HUES6 (cell line): ENCODE measurements around the gene SLC39A12.

Experiments
- H3K27ac ChIP-seq: 2 replicates; pipeline ENCODE4 v1.7.0; 2013; ENCODE audit warnings: low read depth, mild to moderate bottlenecking, low read length, inconsistent platforms
- H3K27me3 ChIP-seq: 2 replicates; pipeline ENCODE4 v1.6.1; 2013; ENCODE audit warnings: low read length; ENCODE audit not compliant: control insufficient read depth, insufficient read depth
- H3K36me3 ChIP-seq: 2 replicates; pipeline ENCODE4 v1.6.1; 2013; ENCODE audit warnings: low read length; ENCODE audit not compliant: control insufficient read depth, insufficient read depth
- H3K4me1 ChIP-seq: 2 replicates; pipeline ENCODE4 v1.6.1; 2013; ENCODE audit warnings: low read length; ENCODE audit not compliant: control insufficient read depth, insufficient read depth
- H3K4me3 ChIP-seq: 2 replicates; pipeline ENCODE4 v1.5.1; 2013; ENCODE audit warnings: low read depth, low read length
- H3K9ac ChIP-seq: one replicate; pipeline ENCODE4 v1.6.1; 2013; ENCODE audit warnings: mild to moderate bottlenecking, low read length
- H3K9me3 ChIP-seq: 2 replicates; pipeline ENCODE4 v1.6.1; 2013; ENCODE audit warnings: low read depth, low read length; ENCODE audit not compliant: control insufficient read depth, insufficient read depth

The SLC39A12 gene

GRCh38 chr10:17961551-17962422 is 10.1 kb downstream of the SLC39A12 start:
- Histone ChIP-seq H3K9ac (no peak overlapping the region), H3K27me3 (no peaks in the 10 kb centered on the region), H3K9me3 (peaks cover 9% of the 10 kb centered on the region), H3K4me3 (no peak overlapping the region), H3K27ac (no peak overlapping the region), H3K36me3 (no peaks in the 10 kb centered on the region), H3K4me1 (no peaks in the 10 kb centered on the region)

GRCh38 chr10:17963431-17963830 is 11.7 kb downstream of the SLC39A12 start:
- H3K9me3 ChIP-seq = peaks cover 9% of the 10 kb centered on the region
- H3K4me3 ChIP-seq = no peak overlapping the region
- no peak overlapping the region for H3K9ac ChIP-seq
- no peaks in the 10 kb centered on the region for H3K27me3 ChIP-seq
- no peaks in the 10 kb centered on the region for H3K4me1 ChIP-seq
- no peak overlapping the region for H3K27ac ChIP-seq
- no peaks in the 10 kb centered on the region for H3K36me3 ChIP-seq

- H3K36me3 ChIP-seq = no peaks in the 10 kb centered on the region
- H3K4me1 ChIP-seq = no peaks in the 10 kb centered on the region
- H3K27ac ChIP-seq = no peak overlapping the region
- no peaks in the 10 kb centered on the region for H3K27me3 ChIP-seq
- no peaks in the 10 kb centered on the region for H3K9me3 ChIP-seq
- H3K4me3 ChIP-seq = no peak overlapping the region
- H3K9ac ChIP-seq = no peak overlapping the region
Observed at GRCh38 chr10:17965649-17966235, 14.0 kb downstream of the SLC39A12 start.

DNA sequence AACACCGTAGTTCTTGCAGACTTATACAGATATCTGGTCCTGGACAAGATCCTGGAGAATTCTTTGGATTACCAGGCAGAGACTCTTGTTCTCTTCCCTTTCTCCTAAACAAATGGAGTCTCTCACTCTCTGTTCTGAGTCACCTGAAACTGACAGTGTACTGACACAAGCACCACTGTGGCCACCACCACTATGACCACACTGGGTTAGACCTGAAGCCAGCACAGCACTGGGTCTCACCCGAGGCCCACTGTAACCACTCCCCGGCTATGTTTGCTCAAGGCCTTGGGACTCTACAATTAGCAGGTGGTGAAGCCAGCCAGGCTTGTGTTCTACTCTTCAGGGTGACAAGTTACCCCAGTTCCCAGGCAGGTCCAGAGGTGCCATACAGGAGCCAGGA is 22.8 kb downstream of the SLC39A12 start:
- no peak overlapping the region for H3K4me3 ChIP-seq
- H3K9me3 ChIP-seq = no peaks in the 10 kb centered on the region
- H3K27me3 ChIP-seq = no peaks in the 10 kb centered on the region
- H3K36me3 ChIP-seq = no peaks in the 10 kb centered on the region
- H3K4me1 ChIP-seq = no peaks in the 10 kb centered on the region
- no peak overlapping the region for H3K27ac ChIP-seq
- no peak overlapping the region for H3K9ac ChIP-seq

DNA sequence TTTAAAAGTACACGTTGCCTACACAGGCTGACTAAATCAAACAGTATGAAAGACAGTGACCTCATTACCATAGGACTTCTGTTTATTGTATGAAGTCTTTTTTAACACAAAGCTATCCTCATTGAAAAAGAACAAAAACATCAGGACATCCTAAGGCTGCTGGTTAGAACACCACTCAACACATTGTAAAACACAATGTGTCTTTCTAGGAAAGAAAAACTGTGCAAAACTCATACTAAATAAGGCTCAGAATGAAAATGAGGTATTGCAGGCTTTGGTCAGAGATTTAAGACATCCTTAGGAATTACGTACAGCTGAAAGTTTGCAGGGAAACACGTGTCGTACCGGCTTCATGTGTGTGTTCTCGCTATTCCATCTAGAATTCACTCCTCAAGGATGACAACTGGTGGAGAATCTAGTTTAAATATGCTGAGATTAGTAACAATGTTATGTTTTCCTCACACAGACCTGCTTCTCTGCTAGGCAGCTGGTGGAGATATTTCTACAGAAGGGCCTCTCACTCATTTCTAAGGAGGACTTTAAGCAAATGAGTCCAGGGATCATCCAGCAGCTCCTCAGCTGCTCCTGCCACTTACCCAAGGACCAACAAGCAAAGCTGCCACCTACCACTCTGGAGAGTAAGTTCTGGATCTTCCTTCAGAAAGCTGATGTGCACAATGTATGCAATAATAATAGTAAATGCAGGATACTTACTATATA is 29.3 kb downstream of the SLC39A12 start:
- no peak overlapping the region for H3K4me3 ChIP-seq
- H3K27ac ChIP-seq = no peak overlapping the region
- H3K27me3 ChIP-seq = no peaks in the 10 kb centered on the region
- H3K9ac ChIP-seq = no peak overlapping the region
- no peaks in the 10 kb centered on the region for H3K9me3 ChIP-seq
- no peaks in the 10 kb centered on the region for H3K36me3 ChIP-seq
- peaks cover 22% of the 10 kb centered on the region for H3K4me1 ChIP-seq

DNA sequence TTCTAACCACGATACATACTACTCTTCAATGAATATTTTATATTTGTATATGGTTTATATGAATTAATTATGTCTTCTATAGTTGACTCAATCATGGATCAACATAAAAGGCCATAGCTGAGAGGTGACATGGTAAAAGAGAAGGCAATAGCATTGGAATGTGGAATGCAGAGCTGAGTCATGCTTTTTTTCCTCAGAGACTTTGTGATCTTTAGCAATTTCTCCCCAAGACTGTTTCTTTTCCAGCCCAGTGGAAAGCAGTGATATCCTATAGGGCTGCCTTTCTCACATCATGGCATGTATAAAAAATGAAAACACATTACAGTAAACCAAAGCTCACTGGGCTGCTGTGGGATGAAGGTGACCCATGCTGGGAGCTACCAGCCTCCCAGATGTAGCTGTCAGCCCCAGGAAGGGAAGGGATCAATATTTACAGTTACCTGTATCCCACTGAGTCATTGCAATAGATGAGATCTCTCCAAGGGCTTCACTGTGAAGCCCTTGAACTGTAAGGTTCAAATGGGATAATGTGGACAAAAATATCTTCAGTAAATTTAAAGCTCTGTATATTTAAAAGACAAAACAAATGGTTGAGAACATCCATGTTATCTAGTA is 30.2 kb downstream of the SLC39A12 start:
- H3K9ac ChIP-seq = no peak overlapping the region
- H3K36me3 ChIP-seq = no peaks in the 10 kb centered on the region
- no peak overlapping the region for H3K27ac ChIP-seq
- no peaks in the 10 kb centered on the region for H3K9me3 ChIP-seq
- H3K27me3 ChIP-seq = no peaks in the 10 kb centered on the region
- H3K4me3 ChIP-seq = no peak overlapping the region
- H3K4me1 ChIP-seq = peaks cover 22% of the 10 kb centered on the region

DNA sequence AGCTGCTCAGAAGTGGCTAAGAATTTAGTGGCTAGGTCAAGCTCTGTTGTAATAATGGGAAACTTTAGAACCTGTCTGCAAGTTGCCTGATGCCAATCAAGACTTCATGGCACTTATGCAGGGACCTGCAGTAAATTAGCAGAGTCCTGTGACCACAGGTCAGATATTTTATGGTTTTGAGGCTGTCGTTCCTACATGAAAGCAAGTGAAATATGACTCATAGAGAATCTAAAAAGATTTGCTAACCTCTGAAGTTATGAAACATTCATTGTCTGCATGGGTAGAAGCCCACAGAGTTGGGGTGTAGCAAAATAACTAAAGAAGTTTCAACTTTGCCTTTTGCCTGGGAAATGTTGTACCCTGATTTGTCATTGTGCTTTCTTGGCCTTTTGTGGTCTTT is 32.3 kb downstream of the SLC39A12 start:
- Histone ChIP-seq H3K27me3 (no peaks in the 10 kb centered on the region), H3K36me3 (no peaks in the 10 kb centered on the region), H3K9me3 (no peaks in the 10 kb centered on the region), H3K9ac (no peak overlapping the region), H3K27ac (no peak overlapping the region), H3K4me3 (no peak overlapping the region), H3K4me1 (peaks cover 22% of the 10 kb centered on the region)

DNA sequence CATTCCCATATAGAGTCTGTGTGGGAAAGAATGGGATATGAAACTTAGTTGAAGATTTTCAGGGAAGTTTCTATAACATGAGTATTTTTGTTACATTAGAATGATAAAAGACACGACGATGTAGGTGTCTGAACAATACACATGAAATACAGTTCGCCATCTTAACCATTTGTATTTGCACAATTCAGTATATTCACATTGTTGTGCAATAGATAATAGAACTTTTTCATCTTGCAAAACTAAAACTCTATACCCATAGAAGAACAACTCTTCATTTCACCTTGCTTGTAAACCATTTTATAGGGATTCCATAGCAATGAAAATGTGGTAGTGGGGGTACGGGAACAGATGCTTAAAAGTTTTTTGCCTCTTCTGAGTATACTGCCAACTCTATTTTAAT is 32.8 kb downstream of the SLC39A12 start:
- Histone ChIP-seq H3K27ac (no peak overlapping the region), H3K9ac (no peak overlapping the region), H3K4me1 (peaks cover 22% of the 10 kb centered on the region), H3K9me3 (no peaks in the 10 kb centered on the region), H3K4me3 (no peak overlapping the region), H3K27me3 (no peaks in the 10 kb centered on the region), H3K36me3 (no peaks in the 10 kb centered on the region)

DNA sequence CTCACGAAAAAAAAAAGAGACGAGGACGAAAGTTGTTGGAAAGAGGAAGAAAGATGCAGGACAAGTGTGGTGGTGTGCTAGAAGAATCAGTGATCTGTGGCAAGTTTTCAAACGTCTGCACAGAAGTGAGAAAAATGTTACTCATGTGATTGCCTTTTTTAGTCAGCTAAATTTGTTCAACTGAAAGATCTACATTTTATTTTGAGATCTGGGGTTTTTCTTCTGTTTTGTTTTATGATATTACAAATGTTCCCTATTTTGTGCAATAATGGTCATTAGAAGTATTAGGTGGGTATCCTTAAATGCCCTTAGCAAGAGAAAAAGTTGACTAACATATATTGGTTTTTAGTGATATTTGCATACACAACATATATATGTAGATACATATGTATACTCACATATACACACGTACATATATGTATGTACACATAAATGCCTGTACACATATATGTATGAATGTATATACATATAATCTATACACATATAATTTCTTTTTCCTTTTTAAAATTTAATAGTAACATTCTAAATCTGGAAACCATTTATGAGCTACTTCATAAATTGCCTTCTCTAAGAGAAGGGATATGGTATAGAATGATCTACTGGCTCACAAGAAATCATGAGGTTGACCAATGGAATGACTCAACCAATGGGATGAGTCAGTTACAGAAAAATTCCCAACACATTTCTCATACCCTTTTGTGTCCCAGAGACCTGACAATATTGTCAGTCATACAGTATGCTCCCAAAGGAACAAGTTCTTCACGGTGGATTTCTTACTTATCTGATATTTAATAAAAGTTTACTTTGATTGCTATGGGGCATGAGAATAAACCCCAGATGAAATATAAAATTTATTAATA is 38.4 kb downstream of the SLC39A12 start:
- Histone ChIP-seq H3K27me3 (no peaks in the 10 kb centered on the region), H3K4me1 (no peaks in the 10 kb centered on the region), H3K36me3 (no peaks in the 10 kb centered on the region), H3K27ac (no peak overlapping the region), H3K9me3 (no peaks in the 10 kb centered on the region), H3K9ac (no peak overlapping the region), H3K4me3 (no peak overlapping the region)

DNA sequence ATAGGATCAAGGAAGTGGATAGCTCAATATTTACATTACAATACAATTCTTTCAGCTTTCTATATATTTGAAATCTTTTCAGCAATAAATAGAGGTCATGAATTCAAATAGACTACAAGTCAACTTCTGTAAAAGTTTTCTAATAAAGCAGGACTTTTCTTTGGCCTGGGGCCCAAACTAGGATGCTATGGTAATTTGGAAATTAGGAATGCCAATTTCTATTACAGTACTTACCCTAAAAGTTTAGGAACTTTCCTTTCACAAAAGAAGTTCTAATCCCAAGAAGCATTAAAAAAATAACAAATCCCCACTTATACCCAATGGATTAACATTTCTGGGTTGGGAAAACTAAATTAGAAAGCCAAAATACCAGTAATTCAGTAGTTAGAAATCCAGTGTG is 40.5 kb downstream of the SLC39A12 start:
- no peaks in the 10 kb centered on the region for H3K4me1 ChIP-seq
- H3K9ac ChIP-seq = no peak overlapping the region
- H3K4me3 ChIP-seq = no peak overlapping the region
- no peak overlapping the region for H3K27ac ChIP-seq
- no peaks in the 10 kb centered on the region for H3K27me3 ChIP-seq
- H3K9me3 ChIP-seq = no peaks in the 10 kb centered on the region
- no peaks in the 10 kb centered on the region for H3K36me3 ChIP-seq
